ENCODE data around the gene HOXB2.
A peak's percentile ranks its signal among the peaks of the same experiment; 100 is the strongest.

The HOXB2 gene

DNA sequence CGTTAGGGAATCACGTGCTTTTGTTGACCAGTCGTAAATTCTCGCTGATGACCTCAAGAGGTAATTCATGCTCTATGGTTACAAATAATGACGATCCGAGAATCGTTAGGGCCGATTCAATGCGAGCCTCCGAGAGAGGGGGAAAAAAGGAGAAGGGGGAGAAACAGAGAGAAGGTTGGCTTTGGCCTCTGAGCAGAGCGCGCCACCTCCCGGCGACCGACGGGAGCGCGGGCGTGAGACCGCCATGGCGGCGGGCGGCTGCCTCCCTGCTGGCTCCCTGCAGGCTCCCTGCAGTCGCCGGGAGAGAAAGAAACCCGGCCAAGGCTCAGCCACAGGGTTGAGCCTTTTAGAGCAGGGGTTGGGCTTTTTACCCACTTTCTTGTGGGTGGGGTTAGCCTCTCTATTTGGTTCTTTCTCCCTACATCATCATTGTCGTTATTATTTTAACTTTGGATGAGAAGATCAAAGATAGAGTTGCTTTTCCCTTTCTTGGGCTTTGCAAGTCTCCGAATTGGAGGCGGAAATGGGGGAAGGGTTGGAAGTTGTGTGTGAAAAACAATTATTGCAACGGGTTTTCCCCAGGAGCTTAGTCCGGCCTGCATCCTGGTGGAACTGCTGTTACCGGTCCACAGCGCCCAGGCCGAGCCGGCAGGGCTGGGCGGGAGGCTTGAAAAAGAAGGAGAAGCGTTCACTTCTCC, 49.1 kb upstream of the HOXB2 start (continued):
- TF ChIP-seq ZNF146 (tag by site-specific recombination; IDR thresholded peaks at IDR 0.05) (no peak), ZNF792 (tag by site-specific recombination; IDR thresholded peaks at IDR 0.05) (0 out of 2 replicates have a peak, but pooled peaks have one; percentile 38), MZF1 (tag by site-specific recombination; IDR thresholded peaks at IDR 0.05; ENCODE audit: borderline replicate concordance) (peak; percentile 5; the same call in 1 of the 2 replicates), ZBTB20 (tag by site-specific recombination; IDR thresholded peaks at IDR 0.05) (peak; percentile 22; the same call in 1 of the 2 replicates), ZSCAN30 (tag by site-specific recombination; IDR thresholded peaks at IDR 0.05) (peak; percentile 88; the same call in 1 of the 2 replicates), ZNF239 (tag by site-specific recombination; IDR thresholded peaks at IDR 0.05) (no peak), ZNF341 (tag by site-specific recombination; IDR thresholded peaks at IDR 0.05; ENCODE audit: low read depth) (peak; percentile 26; the same call in 1 of the 2 replicates), ZNF223 (tag by site-specific recombination; IDR thresholded peaks at IDR 0.05) (no peak), BCL11A (tag by site-specific recombination; IDR thresholded peaks at IDR 0.05; ENCODE audit: low read depth) (0 out of 2 replicates have a peak, but pooled peaks have one; percentile 70), SCRT1 (tag by site-specific recombination; IDR thresholded peaks at IDR 0.05; ENCODE audit: borderline replicate concordance) (no peak), ZFP41 (tag by site-specific recombination; IDR thresholded peaks at IDR 0.05; ENCODE audit: borderline replicate concordance) (no peak), ZNF629 (tag by site-specific recombination; IDR thresholded peaks at IDR 0.05) (peak; percentile 91), KLF7 (tag by site-specific recombination; IDR thresholded peaks at IDR 0.05; ENCODE audit: borderline replicate concordance) (peak; percentile 71), ZNF596 (tag by site-specific recombination; IDR thresholded peaks at IDR 0.05) (peak; percentile 87), ZNF37A (tag by site-specific recombination; IDR thresholded peaks at IDR 0.05) (no peak), ZBTB21 (tag by site-specific recombination; IDR thresholded peaks at IDR 0.05) (peak; percentile 87), HOXC10 (CRISPR knock-in tag; IDR thresholded peaks at IDR 0.05) (no peak), YY2 (tag by site-specific recombination; IDR thresholded peaks at IDR 0.05) (peak; percentile 87)
- TF ChIP-seq, protein P1, sequence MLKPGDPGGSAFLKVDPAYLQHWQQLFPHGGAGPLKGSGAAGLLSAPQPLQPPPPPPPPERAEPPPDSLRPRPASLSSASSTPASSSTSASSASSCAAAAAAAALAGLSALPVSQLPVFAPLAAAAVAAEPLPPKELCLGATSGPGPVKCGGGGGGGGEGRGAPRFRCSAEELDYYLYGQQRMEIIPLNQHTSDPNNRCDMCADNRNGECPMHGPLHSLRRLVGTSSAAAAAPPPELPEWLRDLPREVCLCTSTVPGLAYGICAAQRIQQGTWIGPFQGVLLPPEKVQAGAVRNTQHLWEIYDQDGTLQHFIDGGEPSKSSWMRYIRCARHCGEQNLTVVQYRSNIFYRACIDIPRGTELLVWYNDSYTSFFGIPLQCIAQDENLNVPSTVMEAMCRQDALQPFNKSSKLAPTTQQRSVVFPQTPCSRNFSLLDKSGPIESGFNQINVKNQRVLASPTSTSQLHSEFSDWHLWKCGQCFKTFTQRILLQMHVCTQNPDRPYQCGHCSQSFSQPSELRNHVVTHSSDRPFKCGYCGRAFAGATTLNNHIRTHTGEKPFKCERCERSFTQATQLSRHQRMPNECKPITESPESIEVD (tag by site-specific recombination; IDR thresholded peaks at IDR 0.05) = peak; percentile 80
- TF ChIP-seq, protein P2, sequence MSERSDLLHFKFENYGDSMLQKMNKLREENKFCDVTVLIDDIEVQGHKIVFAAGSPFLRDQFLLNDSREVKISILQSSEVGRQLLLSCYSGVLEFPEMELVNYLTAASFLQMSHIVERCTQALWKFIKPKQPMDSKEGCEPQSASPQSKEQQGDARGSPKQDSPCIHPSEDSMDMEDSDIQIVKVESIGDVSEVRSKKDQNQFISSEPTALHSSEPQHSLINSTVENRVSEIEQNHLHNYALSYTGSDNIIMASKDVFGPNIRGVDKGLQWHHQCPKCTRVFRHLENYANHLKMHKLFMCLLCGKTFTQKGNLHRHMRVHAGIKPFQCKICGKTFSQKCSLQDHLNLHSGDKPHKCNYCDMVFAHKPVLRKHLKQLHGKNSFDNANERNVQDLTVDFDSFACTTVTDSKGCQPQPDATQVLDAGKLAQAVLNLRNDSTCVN (tag by site-specific recombination; optimal IDR thresholded peaks at IDR 0.05) = peak; percentile 81
- TF ChIP-seq, protein P3, sequence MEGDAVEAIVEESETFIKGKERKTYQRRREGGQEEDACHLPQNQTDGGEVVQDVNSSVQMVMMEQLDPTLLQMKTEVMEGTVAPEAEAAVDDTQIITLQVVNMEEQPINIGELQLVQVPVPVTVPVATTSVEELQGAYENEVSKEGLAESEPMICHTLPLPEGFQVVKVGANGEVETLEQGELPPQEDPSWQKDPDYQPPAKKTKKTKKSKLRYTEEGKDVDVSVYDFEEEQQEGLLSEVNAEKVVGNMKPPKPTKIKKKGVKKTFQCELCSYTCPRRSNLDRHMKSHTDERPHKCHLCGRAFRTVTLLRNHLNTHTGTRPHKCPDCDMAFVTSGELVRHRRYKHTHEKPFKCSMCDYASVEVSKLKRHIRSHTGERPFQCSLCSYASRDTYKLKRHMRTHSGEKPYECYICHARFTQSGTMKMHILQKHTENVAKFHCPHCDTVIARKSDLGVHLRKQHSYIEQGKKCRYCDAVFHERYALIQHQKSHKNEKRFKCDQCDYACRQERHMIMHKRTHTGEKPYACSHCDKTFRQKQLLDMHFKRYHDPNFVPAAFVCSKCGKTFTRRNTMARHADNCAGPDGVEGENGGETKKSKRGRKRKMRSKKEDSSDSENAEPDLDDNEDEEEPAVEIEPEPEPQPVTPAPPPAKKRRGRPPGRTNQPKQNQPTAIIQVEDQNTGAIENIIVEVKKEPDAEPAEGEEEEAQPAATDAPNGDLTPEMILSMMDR (tag by site-specific recombination; IDR thresholded peaks at IDR 0.05) = peak; percentile 98
- TF ChIP-seq, protein P4, sequence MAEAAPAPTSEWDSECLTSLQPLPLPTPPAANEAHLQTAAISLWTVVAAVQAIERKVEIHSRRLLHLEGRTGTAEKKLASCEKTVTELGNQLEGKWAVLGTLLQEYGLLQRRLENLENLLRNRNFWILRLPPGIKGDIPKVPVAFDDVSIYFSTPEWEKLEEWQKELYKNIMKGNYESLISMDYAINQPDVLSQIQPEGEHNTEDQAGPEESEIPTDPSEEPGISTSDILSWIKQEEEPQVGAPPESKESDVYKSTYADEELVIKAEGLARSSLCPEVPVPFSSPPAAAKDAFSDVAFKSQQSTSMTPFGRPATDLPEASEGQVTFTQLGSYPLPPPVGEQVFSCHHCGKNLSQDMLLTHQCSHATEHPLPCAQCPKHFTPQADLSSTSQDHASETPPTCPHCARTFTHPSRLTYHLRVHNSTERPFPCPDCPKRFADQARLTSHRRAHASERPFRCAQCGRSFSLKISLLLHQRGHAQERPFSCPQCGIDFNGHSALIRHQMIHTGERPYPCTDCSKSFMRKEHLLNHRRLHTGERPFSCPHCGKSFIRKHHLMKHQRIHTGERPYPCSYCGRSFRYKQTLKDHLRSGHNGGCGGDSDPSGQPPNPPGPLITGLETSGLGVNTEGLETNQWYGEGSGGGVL (tag by site-specific recombination; IDR thresholded peaks at IDR 0.05) = peak; percentile 96
- TF ChIP-seq, protein P5, sequence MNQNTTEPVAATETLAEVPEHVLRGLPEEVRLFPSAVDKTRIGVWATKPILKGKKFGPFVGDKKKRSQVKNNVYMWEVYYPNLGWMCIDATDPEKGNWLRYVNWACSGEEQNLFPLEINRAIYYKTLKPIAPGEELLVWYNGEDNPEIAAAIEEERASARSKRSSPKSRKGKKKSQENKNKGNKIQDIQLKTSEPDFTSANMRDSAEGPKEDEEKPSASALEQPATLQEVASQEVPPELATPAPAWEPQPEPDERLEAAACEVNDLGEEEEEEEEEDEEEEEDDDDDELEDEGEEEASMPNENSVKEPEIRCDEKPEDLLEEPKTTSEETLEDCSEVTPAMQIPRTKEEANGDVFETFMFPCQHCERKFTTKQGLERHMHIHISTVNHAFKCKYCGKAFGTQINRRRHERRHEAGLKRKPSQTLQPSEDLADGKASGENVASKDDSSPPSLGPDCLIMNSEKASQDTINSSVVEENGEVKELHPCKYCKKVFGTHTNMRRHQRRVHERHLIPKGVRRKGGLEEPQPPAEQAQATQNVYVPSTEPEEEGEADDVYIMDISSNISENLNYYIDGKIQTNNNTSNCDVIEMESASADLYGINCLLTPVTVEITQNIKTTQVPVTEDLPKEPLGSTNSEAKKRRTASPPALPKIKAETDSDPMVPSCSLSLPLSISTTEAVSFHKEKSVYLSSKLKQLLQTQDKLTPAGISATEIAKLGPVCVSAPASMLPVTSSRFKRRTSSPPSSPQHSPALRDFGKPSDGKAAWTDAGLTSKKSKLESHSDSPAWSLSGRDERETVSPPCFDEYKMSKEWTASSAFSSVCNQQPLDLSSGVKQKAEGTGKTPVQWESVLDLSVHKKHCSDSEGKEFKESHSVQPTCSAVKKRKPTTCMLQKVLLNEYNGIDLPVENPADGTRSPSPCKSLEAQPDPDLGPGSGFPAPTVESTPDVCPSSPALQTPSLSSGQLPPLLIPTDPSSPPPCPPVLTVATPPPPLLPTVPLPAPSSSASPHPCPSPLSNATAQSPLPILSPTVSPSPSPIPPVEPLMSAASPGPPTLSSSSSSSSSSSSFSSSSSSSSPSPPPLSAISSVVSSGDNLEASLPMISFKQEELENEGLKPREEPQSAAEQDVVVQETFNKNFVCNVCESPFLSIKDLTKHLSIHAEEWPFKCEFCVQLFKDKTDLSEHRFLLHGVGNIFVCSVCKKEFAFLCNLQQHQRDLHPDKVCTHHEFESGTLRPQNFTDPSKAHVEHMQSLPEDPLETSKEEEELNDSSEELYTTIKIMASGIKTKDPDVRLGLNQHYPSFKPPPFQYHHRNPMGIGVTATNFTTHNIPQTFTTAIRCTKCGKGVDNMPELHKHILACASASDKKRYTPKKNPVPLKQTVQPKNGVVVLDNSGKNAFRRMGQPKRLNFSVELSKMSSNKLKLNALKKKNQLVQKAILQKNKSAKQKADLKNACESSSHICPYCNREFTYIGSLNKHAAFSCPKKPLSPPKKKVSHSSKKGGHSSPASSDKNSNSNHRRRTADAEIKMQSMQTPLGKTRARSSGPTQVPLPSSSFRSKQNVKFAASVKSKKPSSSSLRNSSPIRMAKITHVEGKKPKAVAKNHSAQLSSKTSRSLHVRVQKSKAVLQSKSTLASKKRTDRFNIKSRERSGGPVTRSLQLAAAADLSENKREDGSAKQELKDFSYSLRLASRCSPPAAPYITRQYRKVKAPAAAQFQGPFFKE (tag by site-specific recombination; IDR thresholded peaks at IDR 0.05; ENCODE audit: borderline replicate concordance) = no peak
- TF ChIP-seq, protein P6, sequence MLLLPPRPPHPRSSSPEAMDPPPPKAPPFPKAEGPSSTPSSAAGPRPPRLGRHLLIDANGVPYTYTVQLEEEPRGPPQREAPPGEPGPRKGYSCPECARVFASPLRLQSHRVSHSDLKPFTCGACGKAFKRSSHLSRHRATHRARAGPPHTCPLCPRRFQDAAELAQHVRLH (tag by site-specific recombination; IDR thresholded peaks at IDR 0.05) = peak; percentile 75
- TF ChIP-seq, protein P7, sequence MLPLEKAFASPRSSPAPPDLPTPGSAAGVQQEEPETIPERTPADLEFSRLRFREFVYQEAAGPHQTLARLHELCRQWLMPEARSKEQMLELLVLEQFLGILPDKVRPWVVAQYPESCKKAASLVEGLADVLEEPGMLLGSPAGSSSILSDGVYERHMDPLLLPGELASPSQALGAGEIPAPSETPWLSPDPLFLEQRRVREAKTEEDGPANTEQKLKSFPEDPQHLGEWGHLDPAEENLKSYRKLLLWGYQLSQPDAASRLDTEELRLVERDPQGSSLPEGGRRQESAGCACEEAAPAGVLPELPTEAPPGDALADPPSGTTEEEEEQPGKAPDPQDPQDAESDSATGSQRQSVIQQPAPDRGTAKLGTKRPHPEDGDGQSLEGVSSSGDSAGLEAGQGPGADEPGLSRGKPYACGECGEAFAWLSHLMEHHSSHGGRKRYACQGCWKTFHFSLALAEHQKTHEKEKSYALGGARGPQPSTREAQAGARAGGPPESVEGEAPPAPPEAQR (tag by site-specific recombination; IDR thresholded peaks at IDR 0.05) = no peak
